Activated naive CD4-positive, alpha-beta T cell treated with anti-CD3 and anti-CD28 coated beads for 36 hours (primary cell): ENCODE measurements around the gene UBE4A. TPM values are rescaled to one million over a fixed set of nuclear protein-coding genes. Genes with fewer than 3 reads are reported as not detected.
A peak's percentile ranks its signal among the peaks of the same experiment; 100 is the strongest.
"Not testable (repeated sequence)": the region's sequence is repeated elsewhere in the genome, so short reads cannot be mapped to it uniquely, and the experiment has no call there.

Source experiments
- CTCF ChIA-PET: fragments of 350-600 bp; sonication (Branson Sonifier 250); formaldehyde crosslinking; loops from one replicate; lab custom pipeline; 2021; ENCODE audit warnings: antibody characterized with exemption; lab: Charles Lee
- DNase-seq: peaks from one replicate; pipeline ENCODE4 v3.0.0-alpha.2; 2020
- H3K27ac Mint-ChIP-seq: one replicate; pipeline ENCODE4 v1.8.0; 2021; ENCODE audit warnings: mild to moderate bottlenecking, mixed read lengths
- H3K27me3 Mint-ChIP-seq: one replicate; pipeline ENCODE4 v1.8.0; 2021; ENCODE audit warnings: low read depth, mixed read lengths
- H3K36me3 Mint-ChIP-seq: one replicate; pipeline ENCODE4 v1.8.0; 2021; ENCODE audit warnings: low read depth, mixed read lengths
- H3K4me1 Mint-ChIP-seq: one replicate; pipeline ENCODE4 v1.8.0; 2021; ENCODE audit warnings: low read depth, mixed read lengths
- H3K4me3 Mint-ChIP-seq: one replicate; pipeline ENCODE4 v1.8.0; 2021; ENCODE audit warnings: mild to moderate bottlenecking, moderate library complexity, mixed read lengths
- H3K9me3 Mint-ChIP-seq: one replicate; pipeline ENCODE4 v1.8.0; 2021; ENCODE audit warnings: mixed read lengths
- intact Hi-C: fragments of 100-400 bp; cut with micrococcal nuclease; formaldehyde crosslinking; loops from one replicate; pipeline ENCODE4 v1.15.1; 2023
- total RNA-seq, 2 experiments: library from RNA; stranded (reverse); gene quantifications; one replicate each; pipeline ENCODE4 v1.2.3, GENCODE V29; 2021

UBE4A gene
- total RNA-seq, 2 experiments from 2014 or later, result 35.3 to 35.7 TPM

DNA sequence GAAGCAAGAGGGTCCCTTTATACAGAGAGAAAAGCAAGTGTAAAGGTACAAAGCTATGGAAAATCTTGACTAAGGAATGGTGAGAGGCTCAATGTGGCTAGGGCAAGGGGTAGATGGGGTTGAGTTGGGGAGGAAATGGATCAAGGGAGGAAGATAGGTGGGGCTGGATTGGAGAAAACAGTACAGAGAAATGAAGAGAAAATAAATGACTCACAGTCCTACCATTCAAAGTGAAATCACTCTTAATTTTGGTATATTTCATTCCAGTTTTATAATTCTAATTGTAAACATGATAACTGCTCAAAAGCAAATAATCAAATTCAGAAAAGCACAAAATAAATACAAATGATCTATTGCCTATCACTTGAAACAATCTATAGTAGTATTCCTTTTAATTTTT, 16.6 kb downstream of the UBE4A start:
- DNase-seq, result no peak
- H3K4me3 Mint-ChIP-seq, result no peak overlapping the region
- intact Hi-C loops, result no loop called here
- peaks cover 30% of the 10 kb centered on the region for H3K36me3 Mint-ChIP-seq
- H3K27ac Mint-ChIP-seq, result peak overlapping the region; percentile 29
- H3K4me1 Mint-ChIP-seq, result peaks cover 7% of the 10 kb centered on the region
- H3K27me3 Mint-ChIP-seq, result no peaks in the 10 kb centered on the region
- CTCF ChIA-PET, result interaction anchor here (0.6 to 1.2 kb wide), 3 partner anchors 55 to 206 kb away, joined by 3 to 5 read pairs (median 4); no protein-coding TSS in a partner anchor
- H3K9me3 Mint-ChIP-seq, result no peaks in the 10 kb centered on the region

DNA sequence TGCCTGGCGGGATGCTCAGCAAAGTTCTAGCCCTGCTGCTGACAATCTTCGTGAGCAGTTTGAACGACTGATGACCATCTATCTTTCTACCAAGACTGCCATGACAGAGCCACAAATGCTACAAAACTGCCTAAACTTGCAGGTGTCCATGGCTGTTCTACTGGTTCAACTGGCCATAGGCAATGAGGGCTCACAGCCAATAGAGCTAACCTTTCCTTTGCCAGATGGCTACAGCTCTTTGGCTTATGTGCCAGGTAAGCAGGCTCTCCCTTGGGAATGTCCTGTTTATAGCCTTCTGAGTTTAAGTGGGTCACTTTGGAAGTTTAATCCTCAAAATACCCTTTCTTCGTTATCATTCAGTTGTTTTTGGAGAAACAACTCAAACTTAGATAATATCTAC, 20.1 kb downstream of the UBE4A start:
- Mint-ChIP-seq H3K27ac (no peak overlapping the region), H3K9me3 (no peaks in the 10 kb centered on the region), H3K27me3 (no peaks in the 10 kb centered on the region), H3K4me3 (no peak overlapping the region), H3K4me1 (peaks cover 7% of the 10 kb centered on the region), H3K36me3 (peaks cover 21% of the 10 kb centered on the region)
- DNase-seq, result no peak
- intact Hi-C loops, result no loop called here
- CTCF ChIA-PET, result interaction anchor here (0.5 to 3.0 kb wide), 8 partner anchors 11 to 223 kb away, joined by 3 to 11 read pairs (median 4); no protein-coding TSS in a partner anchor

DNA sequence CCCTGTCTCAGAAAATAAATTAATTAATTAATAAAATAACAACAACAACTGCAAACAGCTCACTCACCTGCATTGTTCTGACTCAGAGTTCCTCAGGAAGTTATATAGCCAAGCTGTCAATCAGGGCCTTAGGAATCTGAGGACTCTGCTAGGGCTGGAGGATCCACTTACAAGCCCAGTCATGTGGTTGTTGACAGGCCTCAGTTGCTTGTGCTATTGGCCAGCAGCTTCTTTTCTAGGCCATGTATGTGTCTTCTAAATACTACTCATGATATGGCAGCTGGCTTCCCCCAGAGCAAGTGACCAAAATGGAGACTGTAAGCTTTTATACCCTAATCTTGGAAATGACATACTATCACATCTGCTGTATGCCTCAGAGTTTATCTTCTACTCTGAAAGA, 21.2 kb downstream of the UBE4A start:
- no peak overlapping the region for H3K27ac Mint-ChIP-seq
- intact Hi-C loops, result no loop called here
- peaks cover 24% of the 10 kb centered on the region for H3K36me3 Mint-ChIP-seq

DNA sequence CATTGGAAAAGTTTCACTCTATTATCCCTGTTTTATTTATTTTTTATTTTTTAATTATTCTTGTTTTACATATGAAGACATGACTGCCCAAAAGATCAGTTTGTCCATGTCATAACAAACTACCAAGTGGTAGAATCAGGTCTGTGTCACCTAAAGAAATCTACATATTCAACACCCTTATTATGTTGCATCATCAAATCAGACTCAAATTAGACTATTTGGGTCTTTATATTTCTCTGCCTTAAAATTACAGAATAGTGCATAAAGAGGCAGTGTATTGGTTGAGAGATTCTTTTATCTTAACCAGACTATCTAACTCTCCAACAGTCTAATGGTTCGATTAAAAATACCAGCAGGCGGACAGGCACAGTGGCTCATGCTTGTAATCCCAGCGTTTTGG, 23.6 kb downstream of the UBE4A start:
- DNase-seq, result no peak
- Mint-ChIP-seq H3K36me3 (peaks cover 39% of the 10 kb centered on the region), H3K4me3 (no peak overlapping the region), H3K27ac (no peak overlapping the region), H3K4me1 (no peaks in the 10 kb centered on the region), H3K9me3 (no peaks in the 10 kb centered on the region), H3K27me3 (no peaks in the 10 kb centered on the region)
- CTCF ChIA-PET, result interaction anchor here (1.3 to 1.6 kb wide), 2 partner anchors 15 to 107 kb away, joined by 3 read pairs; no protein-coding TSS in a partner anchor
- intact Hi-C loops, result no loop called here

More for the DNA sequence above, 21.2 kb downstream of the UBE4A start:
- H3K4me1 Mint-ChIP-seq, result peaks cover 7% of the 10 kb centered on the region
- H3K9me3 Mint-ChIP-seq, result no peaks in the 10 kb centered on the region
- no peak for DNase-seq
- CTCF ChIA-PET, result interaction anchor here (0.9 to 3.0 kb wide), 4 partner anchors 15 to 209 kb away, joined by 3 to 11 read pairs (median 4); no protein-coding TSS in a partner anchor
- no peak overlapping the region for H3K4me3 Mint-ChIP-seq
- no peaks in the 10 kb centered on the region for H3K27me3 Mint-ChIP-seq

DNA sequence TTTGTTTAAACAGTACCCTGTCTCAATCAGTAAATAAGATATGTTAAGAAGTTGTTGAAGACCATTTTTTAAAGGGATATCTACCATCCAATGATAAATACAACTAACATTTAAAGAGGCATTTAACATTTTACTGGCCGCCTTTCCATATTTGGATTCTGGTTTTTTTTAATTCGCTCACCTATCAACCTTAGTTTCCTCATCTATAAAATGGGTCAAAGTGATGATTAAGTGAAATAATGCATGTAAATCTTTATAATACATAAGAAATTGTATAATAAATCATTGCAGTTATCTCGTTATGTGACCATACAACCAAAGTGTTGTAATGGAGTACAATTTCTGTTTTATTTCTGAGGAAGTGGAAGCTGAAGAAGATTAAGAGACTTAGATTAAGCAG, 24.3 kb downstream of the UBE4A start:
- Mint-ChIP-seq H3K36me3 (peaks cover 39% of the 10 kb centered on the region), H3K27ac (no peak overlapping the region), H3K27me3 (no peaks in the 10 kb centered on the region), H3K9me3 (no peaks in the 10 kb centered on the region), H3K4me1 (no peaks in the 10 kb centered on the region), H3K4me3 (no peak overlapping the region)
- CTCF ChIA-PET, result no interaction called here
- intact Hi-C loops, result no loop called here
- no peak for DNase-seq

DNA sequence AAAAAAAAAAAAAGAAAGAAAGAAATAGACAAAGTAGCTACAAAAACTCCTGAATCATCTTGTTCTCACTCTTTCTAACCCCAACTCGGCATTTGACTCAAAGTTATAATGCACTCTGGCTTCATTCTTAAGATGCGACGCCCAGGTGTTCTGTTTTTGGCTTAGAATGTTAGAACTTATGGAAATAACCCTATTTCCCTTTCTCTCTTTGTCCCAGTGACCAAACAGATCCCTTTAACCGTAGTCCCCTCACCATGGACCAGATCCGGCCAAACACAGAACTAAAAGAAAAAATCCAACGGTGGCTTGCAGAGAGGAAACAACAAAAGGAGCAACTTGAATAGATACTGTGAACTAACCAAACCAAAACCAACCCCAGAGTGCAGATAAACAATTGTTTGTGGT, 36.7 kb downstream of the UBE4A start:
- H3K9me3 Mint-ChIP-seq, result no peaks in the 10 kb centered on the region
- H3K4me1 Mint-ChIP-seq, result peaks cover 32% of the 10 kb centered on the region
- peak overlapping the region; percentile 85 for H3K27ac Mint-ChIP-seq
- H3K27me3 Mint-ChIP-seq, result no peaks in the 10 kb centered on the region
- H3K4me3 Mint-ChIP-seq, result no peak overlapping the region
- H3K36me3 Mint-ChIP-seq, result peaks cover 22% of the 10 kb centered on the region
- intact Hi-C loops, result no loop called here
- DNase-seq, result no peak
- CTCF ChIA-PET, result no interaction called here

DNA sequence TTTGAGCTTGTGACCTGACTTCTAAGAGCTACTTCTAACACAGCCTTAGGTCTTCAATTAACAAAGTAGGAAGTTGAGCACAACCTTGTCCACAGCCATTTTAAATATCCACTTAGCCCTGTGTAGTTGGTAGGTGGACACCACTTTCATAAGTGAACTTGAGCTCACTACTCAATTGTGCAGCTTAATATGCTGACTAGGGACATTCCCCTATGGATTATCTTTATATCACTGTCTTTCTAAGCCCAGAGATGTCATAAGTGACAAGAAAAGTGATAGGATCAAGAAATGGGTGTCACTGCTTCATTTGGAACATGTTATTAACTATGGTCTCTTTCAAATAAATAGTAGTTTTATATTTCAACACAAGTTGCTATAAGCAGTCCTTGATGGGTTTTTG, 38.0 kb downstream of the UBE4A start:
- Mint-ChIP-seq H3K4me1 (peaks cover 38% of the 10 kb centered on the region), H3K4me3 (no peak overlapping the region), H3K36me3 (peaks cover 20% of the 10 kb centered on the region), H3K27me3 (no peaks in the 10 kb centered on the region), H3K9me3 (no peaks in the 10 kb centered on the region), H3K27ac (peak overlapping the region; percentile 98)
- intact Hi-C loops, result no loop called here
- CTCF ChIA-PET, result interaction anchor here (0.8 to 2.1 kb wide), 7 partner anchors 18 to 253 kb away, joined by 3 to 8 read pairs (median 3); no protein-coding TSS in a partner anchor
- no peak for DNase-seq

DNA sequence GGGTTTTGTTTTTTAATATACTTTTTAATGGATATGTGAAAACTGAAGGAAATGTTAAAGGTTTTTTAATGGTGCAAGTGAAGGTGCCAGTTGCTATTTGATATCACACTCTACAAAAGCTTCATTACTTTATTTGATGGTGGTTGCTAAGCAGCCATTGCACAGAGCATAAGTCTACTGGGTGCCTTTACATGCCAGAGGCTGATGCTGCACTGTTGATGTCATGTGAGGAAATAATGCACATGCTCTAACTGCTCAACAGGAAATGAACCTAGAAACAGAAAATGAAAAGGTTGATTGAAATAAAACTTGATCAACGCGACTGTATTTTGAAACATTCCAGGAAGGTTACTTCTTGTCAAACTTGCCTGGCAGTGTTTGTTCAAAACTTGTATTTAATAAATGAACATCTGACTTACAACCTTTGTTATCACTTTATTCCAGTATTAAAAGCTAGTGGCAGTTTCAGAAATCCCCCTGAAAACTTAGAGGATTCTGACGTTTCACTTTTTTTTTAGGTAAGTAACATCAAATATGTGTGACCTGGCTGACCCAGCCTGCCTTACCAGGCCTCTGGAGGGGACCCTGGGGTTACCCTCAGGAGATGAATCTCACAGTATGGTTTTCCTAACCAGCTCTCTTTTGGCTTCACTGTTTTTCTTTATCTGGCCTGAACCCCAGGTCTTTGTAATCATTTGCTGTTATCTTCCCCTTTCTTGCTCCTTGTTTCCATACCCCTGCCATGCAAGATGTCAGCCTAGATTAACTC, 39.6 kb downstream of the UBE4A start:
- H3K36me3 Mint-ChIP-seq, result peaks cover 22% of the 10 kb centered on the region
- peak overlapping the region; percentile 98 for H3K27ac Mint-ChIP-seq
- CTCF ChIA-PET, result interaction anchor here (0.6 to 2.1 kb wide), 6 partner anchors 16 to 254 kb away, joined by 3 to 8 read pairs (median 3); no protein-coding TSS in a partner anchor
- intact Hi-C loops, result loop anchor here (2.0 kb wide), 2 partner anchors 56 to 182 kb away; partner anchors contain the start of gene CD3D
- no peaks in the 10 kb centered on the region for H3K27me3 Mint-ChIP-seq
- peak overlapping the region; percentile 95 for H3K4me3 Mint-ChIP-seq
- H3K9me3 Mint-ChIP-seq, result no peaks in the 10 kb centered on the region
- peak; percentile 73 for DNase-seq
- H3K4me1 Mint-ChIP-seq, result peaks cover 46% of the 10 kb centered on the region

DNA sequence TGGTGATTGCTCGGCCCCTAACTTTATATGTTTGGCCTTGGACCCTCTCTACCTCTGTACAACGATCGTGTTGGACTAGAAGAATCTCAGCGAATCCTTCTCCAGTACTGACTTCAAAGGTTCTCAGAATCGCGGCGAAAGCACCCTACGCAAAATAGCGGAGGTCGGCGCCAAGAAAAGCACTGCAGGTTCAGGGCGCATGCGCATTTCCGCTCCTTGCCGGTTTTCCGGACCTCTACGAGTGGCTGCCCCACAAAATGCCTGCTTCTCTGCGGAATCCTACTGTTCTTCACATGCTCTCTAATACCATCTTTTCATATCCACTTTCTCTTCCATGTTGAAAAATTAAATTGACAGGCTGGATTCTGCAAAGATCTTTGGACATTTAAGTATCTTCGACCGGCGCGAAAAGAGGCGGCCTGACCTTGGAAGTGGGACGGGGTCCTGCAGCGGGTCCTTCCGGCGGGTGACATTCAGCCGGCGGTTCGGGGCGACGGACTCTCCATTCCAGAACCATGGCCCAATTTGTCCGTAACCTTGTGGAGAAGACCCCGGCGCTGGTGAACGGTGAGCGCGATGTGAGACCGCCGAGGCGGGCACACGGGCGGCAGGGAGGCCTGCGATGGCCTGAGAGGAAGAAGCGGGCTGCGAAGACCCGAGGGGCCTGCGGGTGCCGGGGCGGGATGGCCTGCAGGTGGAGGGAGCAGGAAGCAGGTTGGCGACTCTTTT, 41.9 kb downstream of the UBE4A start, which contains the start of gene ATP5MG:
Gene ATP5MG (plus strand): TSS at position 456 of the 729 bp plus-strand sequence. CDS start 60 bp downstream, at position 516.
- peak within 1 kb of the TSS; percentile 95 for H3K4me3 Mint-ChIP-seq
- H3K9me3 Mint-ChIP-seq, result no peaks in the 10 kb centered on the region
- no peaks in the 10 kb centered on the region for H3K27me3 Mint-ChIP-seq
- peak within 1 kb of the TSS; percentile 98 for H3K27ac Mint-ChIP-seq
- peak; percentile 97 for DNase-seq
- H3K36me3 Mint-ChIP-seq, result peaks cover 16% of the 10 kb centered on the region
- peaks cover 58% of the 10 kb centered on the region for H3K4me1 Mint-ChIP-seq
- intact Hi-C loops, result loop anchor here (1.0 to 10.0 kb wide), 8 partner anchors 35 to 613 kb away; partner anchors contain the start of genes ARCN1, IL10RA, KMT2A and RPS25
- CTCF ChIA-PET, result interaction anchor here (0.5 kb wide), 1 partner anchor 214 kb away, joined by 4 read pairs; no protein-coding TSS in a partner anchor

DNA sequence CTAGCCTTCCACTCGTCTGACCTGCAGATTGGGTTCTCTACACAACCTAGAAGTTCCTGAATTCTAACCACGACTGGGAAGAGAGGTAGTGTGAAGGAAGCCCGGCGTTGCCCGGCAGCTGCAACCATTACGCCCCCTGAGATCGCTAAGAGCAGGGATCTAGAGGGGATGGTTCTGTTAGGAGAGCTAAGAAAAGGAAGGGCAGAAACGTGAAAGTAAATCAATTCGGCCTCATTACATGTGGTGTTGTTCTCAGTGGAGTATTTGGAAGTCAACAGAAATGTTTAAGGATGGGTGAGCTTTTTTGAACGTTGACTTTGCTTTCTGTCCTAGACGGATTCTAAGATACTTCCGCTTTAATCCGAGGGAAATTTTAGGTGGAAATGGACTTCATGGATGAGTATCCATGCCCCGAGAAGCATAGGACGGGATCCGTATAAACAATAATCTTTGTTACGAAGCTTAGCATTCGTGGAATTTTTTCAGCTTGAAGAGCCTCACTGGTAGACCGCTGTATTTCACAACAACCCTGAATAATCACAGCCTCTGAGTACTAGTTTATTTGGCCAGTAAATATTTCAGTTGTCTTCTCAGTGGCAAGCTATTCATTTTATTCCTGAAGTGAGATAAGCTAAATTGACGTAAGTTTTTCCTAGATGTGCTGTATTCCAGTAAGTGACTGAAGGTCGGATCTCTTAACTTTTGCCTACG, 42.6 kb downstream of the UBE4A start:
- no peaks in the 10 kb centered on the region for H3K27me3 Mint-ChIP-seq
- no peak for DNase-seq
- H3K4me3 Mint-ChIP-seq, result peak overlapping the region; percentile 95
- CTCF ChIA-PET, result interaction anchor here (0.5 to 1.9 kb wide), 4 partner anchors 10 to 214 kb away, joined by 3 to 4 read pairs (median 4); no protein-coding TSS in a partner anchor
- H3K36me3 Mint-ChIP-seq, result peaks cover 17% of the 10 kb centered on the region
- no peaks in the 10 kb centered on the region for H3K9me3 Mint-ChIP-seq
- peaks cover 55% of the 10 kb centered on the region for H3K4me1 Mint-ChIP-seq
- intact Hi-C loops, result loop anchor here (1.0 to 10.0 kb wide), 8 partner anchors 34 to 613 kb away; partner anchors contain the start of genes ARCN1, IL10RA, KMT2A and RPS25
- peak overlapping the region; percentile 98 for H3K27ac Mint-ChIP-seq

DNA sequence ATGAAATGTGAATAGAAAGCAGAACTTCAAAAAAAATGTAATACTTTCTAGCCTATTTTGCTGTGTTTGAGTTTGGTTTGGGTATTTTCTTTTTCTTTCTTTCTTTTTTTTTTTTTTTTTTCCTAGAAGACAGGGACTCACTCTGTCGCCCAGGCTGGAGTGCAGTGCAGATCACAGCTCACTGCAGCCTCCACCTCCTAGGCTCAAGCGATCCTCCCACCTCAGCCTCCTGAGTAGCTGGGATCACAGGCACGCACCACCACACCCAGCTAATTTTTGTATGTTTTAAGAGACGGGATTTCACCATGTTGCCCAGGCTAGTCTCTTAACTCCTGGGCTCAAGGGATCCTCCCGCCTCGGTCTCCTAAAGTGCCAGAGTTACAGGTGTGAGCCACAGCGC, 43.2 kb downstream of the UBE4A start:
- not testable (repeated sequence) for H3K27me3 Mint-ChIP-seq, H3K9me3 Mint-ChIP-seq, DNase-seq
- intact Hi-C loops, result loop anchor here (5.0 to 10.0 kb wide), 2 partner anchors 415 to 612 kb away; partner anchors contain the start of genes IL10RA, RPS25 and TRAPPC4
- H3K27ac Mint-ChIP-seq, result peak overlapping the region; percentile 98
- peaks cover 52% of the 10 kb centered on the region for H3K4me1 Mint-ChIP-seq
- peaks cover 18% of the 10 kb centered on the region for H3K36me3 Mint-ChIP-seq
- CTCF ChIA-PET, result interaction anchor here (0.8 to 1.9 kb wide), 3 partner anchors 11 to 86 kb away, joined by 3 to 4 read pairs (median 4); no protein-coding TSS in a partner anchor
- H3K4me3 Mint-ChIP-seq, result peak overlapping the region; percentile 95
